Renal cortex interstitium (tissue), 11 donors: ENCODE measurements around the gene ATP2A3. TPM values are rescaled to one million over a fixed set of nuclear protein-coding genes. Genes with fewer than 3 reads are reported as not detected.
"Not testable (repeated sequence)": the region's sequence is repeated elsewhere in the genome, so short reads cannot be mapped to it uniquely, and the experiment has no call there.

Experiments used
- DNase-seq, 11 donors: peaks; one replicate each; pipeline ENCODE4 v3.0.0-alpha.2; 2013; ENCODE audit warnings: low read depth in 9 of 11, low spot score in 4 of 11; ENCODE audit errors: extremely low read depth in 1 of 11
- polyA plus RNA-seq, 3 donors: library from polyadenylated mRNA; unstranded; fragments of 120-200 nt; gene quantifications; one replicate each; pipeline ENCODE4 v1.2.1, GENCODE V29; 2013; ENCODE audit not compliant: insufficient read length in 3 of 3

Gene ATP2A3
- polyA plus RNA-seq, 3 donors: 4.6 to 5.2 (median 4.8) TPM

- no peak for DNase-seq
Observed at GRCh38 chr17:3994221-3994576, 30.0 kb upstream of the ATP2A3 start.

GRCh38 chr17:3993493-3994220 is 29.4 kb upstream of the ATP2A3 start:
- DNase-seq: no peak

GRCh38 chr17:3992370-3992769 is 28.1 kb upstream of the ATP2A3 start:
- no peak for DNase-seq

- DNase-seq: not testable (repeated sequence)
Observed at GRCh38 chr17:3991699-3992098, 27.5 kb upstream of the ATP2A3 start.

GRCh38 chr17:3990386-3991127 is 26.3 kb upstream of the ATP2A3 start:
- DNase-seq: no peak

GRCh38 chr17:3989041-3989886 is 25.0 kb upstream of the ATP2A3 start:
- no peak for DNase-seq

- DNase-seq: no peak
Observed at GRCh38 chr17:3988297-3989040, 24.2 kb upstream of the ATP2A3 start.

GRCh38 chr17:3986939-3987335 is 22.7 kb upstream of the ATP2A3 start:
- DNase-seq: no peak

GRCh38 chr17:3986270-3986938 is 22.2 kb upstream of the ATP2A3 start:
- DNase-seq: no peak

- no peak for DNase-seq
Observed at GRCh38 chr17:3985846-3986245, 21.6 kb upstream of the ATP2A3 start.

- no peak for DNase-seq
Observed at GRCh38 chr17:3983606-3984484, 19.6 kb upstream of the ATP2A3 start.

- no peak for DNase-seq
Observed at GRCh38 chr17:3982541-3983017, 18.3 kb upstream of the ATP2A3 start.

- no peak for DNase-seq
Observed at GRCh38 chr17:3982113-3982512, 17.9 kb upstream of the ATP2A3 start.

- no peak for DNase-seq
Observed at GRCh38 chr17:3981455-3981854, 17.2 kb upstream of the ATP2A3 start.

GRCh38 chr17:3980381-3981014 is 16.3 kb upstream of the ATP2A3 start:
- no peak for DNase-seq

- no peak for DNase-seq
Observed at GRCh38 chr17:3979290-3979611, 15.0 kb upstream of the ATP2A3 start.
